ENCODE data around the gene RPS6KC1.
"Not testable (repeated sequence)": the region's sequence is repeated elsewhere in the genome, so short reads cannot be mapped to it uniquely, and the experiment has no call there.

RPS6KC1 gene

GRCh38 chr1:213274140-213274539 lies 223.1 kb downstream of the RPS6KC1 start:
- FAIRE-seq (no peak), DNase-seq (ENCODE audit: low spot score) (no peak)

- DNase-seq (ENCODE audit: low spot score): no peak
- no peak for FAIRE-seq
Measured at GRCh38 chr1:213275293-213275692, 224.3 kb downstream of the RPS6KC1 start.

GRCh38 chr1:213276236-213276635 lies 225.2 kb downstream of the RPS6KC1 start:
- no peak for FAIRE-seq
- no peak for DNase-seq (ENCODE audit: low spot score)

- no peak for DNase-seq (ENCODE audit: low spot score)
- FAIRE-seq: no peak
Measured at GRCh38 chr1:213277036-213277435, 226.0 kb downstream of the RPS6KC1 start.

DNA sequence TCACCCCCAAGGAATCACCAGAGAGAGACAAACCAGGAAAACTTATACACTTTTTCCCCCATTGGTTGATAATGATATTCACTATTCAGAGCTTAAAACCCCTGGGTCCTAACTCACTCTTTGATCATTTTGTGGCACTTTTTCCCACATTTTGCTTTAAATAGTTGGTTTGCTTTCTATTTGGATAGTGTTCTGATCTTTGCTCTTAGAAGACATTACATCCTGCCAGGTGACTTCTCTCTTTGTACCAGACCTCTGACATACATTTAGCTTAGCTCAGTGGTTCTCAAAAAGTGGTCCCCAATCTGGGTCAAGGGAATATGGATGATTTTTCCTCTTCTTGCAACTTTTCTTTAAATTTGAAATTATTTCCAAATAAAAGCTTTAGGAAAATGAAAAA lies 228.4 kb downstream of the RPS6KC1 start:
- FAIRE-seq: no peak
- DNase-seq (ENCODE audit: low spot score): no peak

DNA sequence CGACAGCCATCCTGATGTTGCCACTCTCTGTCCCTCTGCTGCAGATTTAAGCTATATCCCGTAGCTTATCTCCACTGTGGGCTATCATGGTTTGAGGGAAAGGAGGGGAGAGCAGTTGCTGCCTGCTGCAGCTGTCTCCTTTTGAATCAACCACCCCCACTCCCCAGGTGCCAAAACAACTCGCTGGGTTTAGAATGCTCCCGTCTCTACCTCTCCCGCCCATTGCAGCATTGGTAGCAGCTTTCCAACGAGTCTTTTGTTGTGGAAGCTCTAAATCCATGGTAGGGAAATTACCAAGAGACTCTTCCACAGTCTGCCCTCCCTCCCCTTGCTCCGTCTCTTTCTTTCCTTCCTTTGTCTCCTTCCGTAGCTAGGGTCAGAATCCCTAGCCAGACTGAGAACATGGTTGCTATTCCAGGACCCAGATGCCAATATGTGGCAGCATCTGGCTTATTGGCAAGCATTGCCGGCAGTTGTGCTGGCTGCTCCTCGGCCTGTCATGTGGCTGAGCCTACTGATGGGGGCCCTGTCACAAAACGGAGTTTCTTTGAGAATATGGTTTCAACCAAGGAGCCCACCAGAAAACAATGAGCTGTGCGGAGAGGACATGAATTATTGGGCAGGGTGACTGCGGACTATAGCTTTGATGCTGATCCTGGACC lies 230.7 kb downstream of the RPS6KC1 start:
- no peak for DNase-seq (ENCODE audit: low spot score)
- FAIRE-seq: no peak

GRCh38 chr1:213284626-213285025 lies 233.6 kb downstream of the RPS6KC1 start:
- FAIRE-seq (no peak), DNase-seq (ENCODE audit: low spot score) (no peak)

DNA sequence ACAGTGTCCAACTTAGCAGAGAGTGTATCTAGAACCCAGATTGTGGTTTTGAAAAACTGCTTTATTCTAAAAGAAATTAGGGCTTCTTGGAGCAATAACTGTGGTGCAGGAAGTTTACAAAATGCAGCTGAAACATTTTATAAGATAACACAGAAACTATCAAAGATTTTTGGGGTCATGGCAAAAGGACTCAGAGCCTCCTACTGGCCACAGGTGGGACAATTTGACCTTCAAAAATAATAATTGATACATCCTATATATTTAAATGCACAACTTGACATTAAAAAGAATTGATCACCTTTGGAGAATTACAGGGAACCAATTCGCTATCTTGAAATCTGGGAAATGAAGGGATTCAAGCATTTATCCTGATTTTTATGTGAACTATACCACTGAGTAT lies 235.2 kb downstream of the RPS6KC1 start:
- no peak for DNase-seq (ENCODE audit: low spot score)
- FAIRE-seq: no peak

- DNase-seq (ENCODE audit: low spot score) (no peak), FAIRE-seq (no peak)
Measured at GRCh38 chr1:213287987-213288386, 236.9 kb downstream of the RPS6KC1 start.

DNA sequence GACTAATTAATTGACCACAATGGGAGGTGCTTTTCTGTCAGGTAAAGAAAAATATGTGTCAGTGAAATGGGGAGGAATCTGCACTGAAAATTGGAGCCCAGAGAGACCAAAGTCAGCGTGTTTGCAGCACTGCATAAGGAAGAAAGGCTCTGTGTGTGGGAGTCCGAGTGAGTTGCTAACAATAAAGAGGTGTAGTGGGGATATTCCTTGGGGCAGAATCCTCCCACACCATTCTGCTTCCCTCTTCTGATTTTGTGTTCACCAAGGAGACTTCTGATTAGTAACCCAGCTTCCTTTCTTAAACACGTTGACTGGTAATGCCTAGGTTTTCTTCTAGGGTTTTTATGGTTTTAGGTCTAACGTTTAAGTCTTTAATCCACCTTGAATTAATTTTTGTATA lies 240.5 kb downstream of the RPS6KC1 start:
- DNase-seq (ENCODE audit: low spot score) (no peak), FAIRE-seq (no peak)

DNA sequence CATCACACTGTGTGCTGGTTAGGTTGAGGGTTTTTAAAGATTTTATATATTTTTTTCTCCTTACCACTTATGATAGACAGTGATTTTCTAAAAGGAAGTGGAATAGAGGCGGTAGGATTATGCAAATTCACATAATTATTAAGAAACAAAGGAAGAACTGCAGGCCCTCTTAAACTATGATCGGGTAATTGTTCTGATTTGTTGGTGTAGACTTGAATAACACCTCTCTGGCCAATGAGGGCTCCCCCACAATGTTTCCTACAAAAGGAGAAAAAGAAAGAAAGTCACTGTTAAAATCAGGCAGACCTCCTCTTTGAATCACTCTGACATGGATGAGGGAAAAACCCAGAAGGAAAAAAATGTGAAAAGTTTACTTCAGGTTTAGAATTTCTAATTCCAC lies 241.6 kb downstream of the RPS6KC1 start:
- FAIRE-seq (no peak), DNase-seq (ENCODE audit: low spot score) (no peak)

GRCh38 chr1:213295860-213296259 lies 244.8 kb downstream of the RPS6KC1 start:
- no peak for FAIRE-seq

GRCh38 chr1:213296558-213296957 lies 245.5 kb downstream of the RPS6KC1 start:
- FAIRE-seq (no peak), DNase-seq (ENCODE audit: low spot score) (no peak)

More at GRCh38 chr1:213295860-213296259, 244.8 kb downstream of the RPS6KC1 start:
- no peak for DNase-seq (ENCODE audit: low spot score)

GRCh38 chr1:213297021-213297420 lies 246.0 kb downstream of the RPS6KC1 start:
- DNase-seq (ENCODE audit: low spot score): no peak
- FAIRE-seq: no peak

- DNase-seq (ENCODE audit: low spot score) (no peak), FAIRE-seq (no peak)
Measured at GRCh38 chr1:213300433-213300832, 249.4 kb downstream of the RPS6KC1 start.

- FAIRE-seq; DNase-seq (ENCODE audit: low spot score): not testable (repeated sequence)
Measured at GRCh38 chr1:213301524-213301923, 250.5 kb downstream of the RPS6KC1 start.

DNA sequence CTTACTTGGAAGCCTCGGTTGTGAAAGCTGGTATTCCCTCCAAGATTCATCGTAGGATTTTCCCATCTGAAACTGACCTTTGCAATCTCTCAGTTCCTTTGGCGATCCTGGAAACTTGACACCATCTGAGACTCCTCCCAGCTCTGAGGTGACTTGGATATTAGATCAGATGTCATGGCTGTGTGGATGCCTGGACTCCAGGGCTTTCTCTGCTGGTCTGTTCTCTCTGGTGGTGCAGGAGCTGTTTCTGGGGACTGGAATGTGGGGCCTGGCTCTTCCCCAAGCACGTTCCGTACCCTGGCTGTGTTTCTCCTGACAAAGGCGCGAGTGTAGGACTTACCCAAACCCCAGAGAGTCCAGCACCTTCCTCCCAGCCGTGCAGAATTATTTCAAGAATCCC lies 252.2 kb downstream of the RPS6KC1 start:
- no peak for DNase-seq (ENCODE audit: low spot score)
- no peak for FAIRE-seq

- no peak for DNase-seq (ENCODE audit: low spot score)
- FAIRE-seq: no peak
Measured at GRCh38 chr1:213315571-213315970, 264.5 kb downstream of the RPS6KC1 start.

- not testable (repeated sequence) for FAIRE-seq; DNase-seq (ENCODE audit: low spot score)
Measured at GRCh38 chr1:213318458-213318857, 267.4 kb downstream of the RPS6KC1 start.

- FAIRE-seq (no peak), DNase-seq (ENCODE audit: low spot score) (no peak)
Measured at GRCh38 chr1:213320191-213320870, 269.3 kb downstream of the RPS6KC1 start.

Data from RCC 7860 (cell line).